ENCODE measurements around the gene GPLD1.
A peak's percentile ranks its signal among the peaks of the same experiment; 100 is the strongest.
"Not testable (repeated sequence)": the region's sequence is repeated elsewhere in the genome, so short reads cannot be mapped to it uniquely, and the experiment has no call there.

GPLD1 gene, protein sequence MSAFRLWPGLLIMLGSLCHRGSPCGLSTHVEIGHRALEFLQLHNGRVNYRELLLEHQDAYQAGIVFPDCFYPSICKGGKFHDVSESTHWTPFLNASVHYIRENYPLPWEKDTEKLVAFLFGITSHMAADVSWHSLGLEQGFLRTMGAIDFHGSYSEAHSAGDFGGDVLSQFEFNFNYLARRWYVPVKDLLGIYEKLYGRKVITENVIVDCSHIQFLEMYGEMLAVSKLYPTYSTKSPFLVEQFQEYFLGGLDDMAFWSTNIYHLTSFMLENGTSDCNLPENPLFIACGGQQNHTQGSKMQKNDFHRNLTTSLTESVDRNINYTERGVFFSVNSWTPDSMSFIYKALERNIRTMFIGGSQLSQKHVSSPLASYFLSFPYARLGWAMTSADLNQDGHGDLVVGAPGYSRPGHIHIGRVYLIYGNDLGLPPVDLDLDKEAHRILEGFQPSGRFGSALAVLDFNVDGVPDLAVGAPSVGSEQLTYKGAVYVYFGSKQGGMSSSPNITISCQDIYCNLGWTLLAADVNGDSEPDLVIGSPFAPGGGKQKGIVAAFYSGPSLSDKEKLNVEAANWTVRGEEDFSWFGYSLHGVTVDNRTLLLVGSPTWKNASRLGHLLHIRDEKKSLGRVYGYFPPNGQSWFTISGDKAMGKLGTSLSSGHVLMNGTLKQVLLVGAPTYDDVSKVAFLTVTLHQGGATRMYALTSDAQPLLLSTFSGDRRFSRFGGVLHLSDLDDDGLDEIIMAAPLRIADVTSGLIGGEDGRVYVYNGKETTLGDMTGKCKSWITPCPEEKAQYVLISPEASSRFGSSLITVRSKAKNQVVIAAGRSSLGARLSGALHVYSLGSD

GRCh38 chr6:24489470-24489869 lies at the start of gene GPLD1:
TSS of gene GPLD1 (minus strand) at chr6:24489578. CDS start at chr6:24489511, 67 bp downstream.
- no peak for DNase-seq

DNA sequence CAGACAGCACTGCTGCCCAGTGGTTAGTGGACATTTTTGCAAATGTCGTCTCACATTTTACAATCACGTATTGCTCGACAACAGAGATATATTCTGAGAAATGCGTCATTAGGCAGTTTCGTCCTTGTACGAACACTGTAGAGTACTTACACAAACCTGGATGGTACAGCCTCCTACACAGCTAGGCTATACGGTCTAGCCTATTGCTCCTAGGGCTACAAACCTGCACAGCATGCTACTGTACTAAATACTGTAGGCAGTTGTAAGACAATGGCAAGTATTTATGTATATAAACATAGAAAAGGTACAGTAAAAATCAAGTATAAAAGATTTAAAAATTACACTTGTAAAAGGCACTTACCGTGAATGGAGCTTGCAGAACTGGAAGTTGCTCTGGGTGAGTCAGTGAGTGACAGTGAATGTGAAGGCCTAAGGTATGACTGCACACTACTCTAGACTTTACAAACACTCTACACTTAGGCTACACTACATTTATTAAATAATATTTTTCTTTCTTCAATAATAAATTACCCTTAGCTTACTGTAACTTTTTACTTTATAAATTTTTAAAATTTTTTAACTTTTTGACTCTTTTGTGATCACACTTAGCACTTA lies 48.5 kb upstream of the GPLD1 start:
- DNase-seq = no peak

DNA sequence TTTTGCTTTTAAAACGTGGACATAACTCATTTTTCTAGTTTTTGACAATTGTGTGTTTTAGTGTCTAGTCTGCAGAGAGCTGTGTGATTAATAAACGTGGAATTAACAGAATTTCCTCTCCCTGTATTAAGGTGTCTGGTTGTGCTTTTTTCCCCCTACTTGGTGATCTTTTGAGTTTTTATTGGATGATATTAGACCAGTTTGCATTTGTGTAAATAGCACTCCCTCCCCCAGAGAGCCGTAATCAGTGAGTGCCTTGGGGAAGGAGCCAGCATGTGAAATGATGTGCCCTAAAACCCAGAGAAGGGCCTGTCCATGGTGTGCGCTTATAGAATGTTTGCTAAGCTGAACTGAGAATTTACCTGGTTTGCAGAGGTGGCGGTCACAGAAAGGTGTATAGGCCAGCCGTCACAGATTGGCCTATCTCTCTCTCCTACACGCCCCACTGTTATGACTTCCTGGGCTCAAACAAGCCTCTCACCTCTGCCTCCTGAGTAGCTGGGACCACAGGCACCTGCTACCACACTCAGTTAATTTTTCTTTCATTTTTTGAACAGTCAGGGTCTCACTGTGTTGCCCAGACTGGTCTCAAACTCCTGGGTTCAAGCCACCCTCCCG lies 47.8 kb upstream of the GPLD1 start:
- no peak for DNase-seq

DNA sequence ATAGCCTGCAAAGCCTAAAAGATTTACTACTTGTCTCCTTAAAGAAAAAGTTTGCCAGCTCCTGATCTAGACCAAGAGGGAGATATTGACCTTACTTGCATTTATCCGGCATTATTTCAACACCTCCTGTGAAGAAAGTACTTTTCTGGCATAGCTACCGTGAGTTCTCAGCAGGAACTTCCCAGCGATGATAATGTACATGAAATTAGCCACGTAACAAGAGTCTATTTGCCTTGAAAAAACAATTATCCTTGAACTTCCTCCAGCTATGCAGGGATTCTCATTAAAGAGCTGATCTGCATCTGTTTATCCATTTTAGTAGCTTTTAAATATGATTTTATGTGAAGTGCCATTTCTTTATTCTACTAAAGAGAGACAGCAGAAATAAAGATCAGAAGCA lies 47.1 kb upstream of the GPLD1 start:
- DNase-seq = no peak

DNA sequence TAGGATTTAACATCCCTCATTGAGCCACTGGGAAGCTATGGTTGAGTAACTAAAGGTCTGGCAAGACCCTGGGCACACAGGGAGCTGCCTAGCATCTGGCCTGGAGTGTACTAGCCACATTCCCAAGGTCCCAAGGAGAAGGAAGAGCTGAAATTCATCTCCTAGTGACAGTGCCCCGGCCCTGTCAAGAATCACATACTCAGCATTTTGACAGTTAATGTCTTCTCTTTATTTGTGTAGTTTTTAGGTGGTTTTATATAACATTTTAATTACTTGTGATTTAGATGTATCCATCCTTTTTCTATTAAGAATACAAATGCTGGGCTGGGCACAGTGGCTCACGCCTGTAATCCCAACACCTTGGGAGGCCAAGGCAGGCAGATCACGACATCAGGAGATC lies 45.8 kb upstream of the GPLD1 start:
- no peak for DNase-seq

DNA sequence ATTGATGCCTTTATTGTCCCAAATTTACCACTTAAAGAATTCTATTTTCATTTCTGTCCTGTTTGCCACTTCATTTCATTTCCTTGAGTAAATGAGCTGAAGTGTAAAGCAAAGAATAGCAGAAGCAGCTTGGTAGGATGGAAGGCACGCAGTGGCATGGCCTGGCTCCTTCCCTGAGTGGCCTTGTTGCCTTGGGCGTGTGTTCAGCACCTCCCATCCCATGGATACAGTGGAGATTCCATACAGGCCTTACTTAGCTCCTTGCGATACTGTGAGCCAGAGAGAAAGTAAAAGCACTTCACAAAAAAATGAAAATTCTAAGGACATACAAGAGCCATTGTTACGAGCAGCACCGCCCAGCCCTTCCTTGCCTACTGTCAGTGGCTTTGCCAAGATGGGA lies 45.0 kb upstream of the GPLD1 start:
- DNase-seq = no peak

DNA sequence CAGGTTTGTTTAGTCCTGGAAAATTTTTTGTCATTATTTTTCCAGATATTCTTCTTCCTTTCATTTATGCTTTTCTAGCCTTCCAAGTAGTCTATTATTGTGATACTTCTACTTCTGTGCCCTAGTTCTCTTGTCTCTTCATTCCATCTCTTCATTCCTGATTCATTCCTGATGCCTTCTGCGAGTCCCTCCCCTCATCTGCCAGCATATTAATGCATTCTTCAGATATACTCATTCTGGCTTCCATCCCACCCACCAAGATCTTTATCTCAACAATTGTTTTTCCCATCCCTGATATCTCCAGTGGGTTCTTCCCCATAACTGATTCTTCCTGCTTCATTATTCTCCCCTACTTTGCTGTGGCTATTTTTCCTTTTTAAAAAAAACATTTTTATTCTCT lies 40.6 kb upstream of the GPLD1 start:
- no peak for DNase-seq

GRCh38 chr6:24524805-24525204 lies 35.4 kb upstream of the GPLD1 start:
- no peak for DNase-seq

DNA sequence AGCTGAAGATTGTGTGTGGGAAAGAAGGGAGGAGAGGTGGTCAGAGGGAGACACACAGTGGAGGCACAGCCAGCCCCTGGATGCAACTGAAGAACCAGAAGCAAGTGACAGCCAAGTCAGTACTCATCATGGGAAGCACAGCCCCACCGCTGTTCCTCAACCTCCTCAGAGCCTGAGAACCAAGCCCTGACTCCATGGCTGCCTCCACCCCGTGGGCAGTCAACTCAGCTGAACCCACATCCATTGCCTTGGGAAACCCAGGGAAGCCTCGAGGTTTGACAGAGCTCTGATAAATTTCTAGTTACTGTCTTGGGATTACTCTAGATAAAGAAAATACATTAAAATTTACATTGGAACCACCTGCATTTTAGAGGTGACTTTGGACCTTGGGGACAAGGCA lies 35.0 kb upstream of the GPLD1 start:
- DNase-seq = no peak

DNA sequence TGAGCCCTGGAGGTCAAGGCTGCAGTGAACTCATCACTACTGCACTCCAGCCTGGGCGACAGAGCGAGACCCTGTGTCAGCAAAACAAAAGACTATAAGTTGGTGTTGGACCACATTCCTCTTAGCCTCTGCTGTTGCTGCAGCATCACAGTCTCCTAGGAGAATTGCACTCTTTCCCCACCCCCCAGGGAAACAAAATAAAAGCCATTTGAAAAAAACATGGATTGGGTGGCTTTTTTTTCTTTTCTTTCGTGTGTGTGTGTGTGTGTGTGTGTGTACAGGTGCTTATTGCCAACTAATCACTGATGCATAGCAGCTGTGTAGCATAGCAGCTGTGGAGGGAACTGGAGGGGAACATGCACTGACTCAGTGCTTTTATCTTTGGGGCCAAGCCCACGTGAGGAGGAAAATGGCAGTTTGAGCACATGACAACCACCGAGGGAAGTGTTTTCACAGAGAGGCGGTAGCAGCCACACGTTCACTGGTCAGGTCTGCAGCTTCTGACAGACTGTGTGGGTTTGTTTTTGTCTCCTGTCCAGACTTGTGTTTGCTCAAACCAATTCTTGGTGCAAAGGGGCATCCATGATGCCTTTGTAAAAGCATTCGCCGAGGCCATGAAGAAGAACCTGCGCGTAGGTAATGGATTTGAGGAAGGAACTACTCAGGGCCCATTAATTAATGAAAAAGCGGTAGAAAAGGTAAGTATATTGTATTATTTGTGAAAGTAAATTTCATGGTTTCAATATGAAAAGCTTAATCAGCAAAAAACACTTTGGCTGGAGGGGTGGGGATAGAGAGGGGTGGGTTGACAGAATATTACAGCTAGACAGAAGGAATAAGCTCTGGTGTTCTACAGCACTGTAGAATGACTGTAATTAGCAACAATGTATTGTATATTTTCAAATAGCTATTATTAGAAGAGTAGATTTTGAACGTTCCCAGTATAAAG lies 33.1 kb upstream of the GPLD1 start:
- DNase-seq = no peak

GRCh38 chr6:24520929-24521546 lies 31.7 kb upstream of the GPLD1 start:
- peak; percentile 41 for DNase-seq

- DNase-seq = no peak
Observed at GRCh38 chr6:24517659-24518543, 28.5 kb upstream of the GPLD1 start.

- DNase-seq = no peak
Observed at GRCh38 chr6:24513602-24514001, 24.2 kb upstream of the GPLD1 start.

- DNase-seq = not testable (repeated sequence)
Observed at GRCh38 chr6:24511976-24512375, 22.6 kb upstream of the GPLD1 start.

DNA sequence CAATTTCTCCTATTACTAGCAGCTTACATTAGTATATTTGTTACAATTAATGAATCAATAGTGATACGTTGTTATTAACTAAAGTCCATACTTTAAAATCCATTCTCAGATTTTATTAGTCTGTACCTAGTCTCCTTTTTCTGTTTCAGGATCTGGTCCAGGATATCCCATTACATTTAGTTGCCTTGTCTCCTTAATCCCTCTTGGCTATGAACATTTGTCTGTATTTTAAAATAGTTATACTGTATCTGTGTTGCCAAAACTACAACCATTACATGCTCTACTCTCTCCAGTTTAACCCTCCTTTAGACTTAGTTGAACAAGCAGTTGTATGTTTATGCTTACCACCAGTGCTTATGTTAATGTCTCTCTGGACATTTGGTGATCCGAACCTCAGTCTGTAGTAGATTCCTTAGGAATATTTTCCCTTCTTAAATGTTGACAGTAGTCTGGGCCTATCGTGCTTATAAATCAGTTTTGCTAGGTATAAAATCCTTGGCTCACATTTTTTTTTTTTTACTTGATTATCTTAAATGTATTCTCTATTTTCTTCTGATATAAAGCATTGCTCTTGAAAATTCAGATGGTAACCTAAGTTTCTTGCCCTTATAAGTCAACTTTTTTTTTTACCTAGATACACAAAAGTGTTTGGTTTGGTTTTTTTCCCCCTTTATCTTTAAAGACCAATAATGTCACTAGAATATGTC lies 17.6 kb upstream of the GPLD1 start:
- DNase-seq = no peak

DNA sequence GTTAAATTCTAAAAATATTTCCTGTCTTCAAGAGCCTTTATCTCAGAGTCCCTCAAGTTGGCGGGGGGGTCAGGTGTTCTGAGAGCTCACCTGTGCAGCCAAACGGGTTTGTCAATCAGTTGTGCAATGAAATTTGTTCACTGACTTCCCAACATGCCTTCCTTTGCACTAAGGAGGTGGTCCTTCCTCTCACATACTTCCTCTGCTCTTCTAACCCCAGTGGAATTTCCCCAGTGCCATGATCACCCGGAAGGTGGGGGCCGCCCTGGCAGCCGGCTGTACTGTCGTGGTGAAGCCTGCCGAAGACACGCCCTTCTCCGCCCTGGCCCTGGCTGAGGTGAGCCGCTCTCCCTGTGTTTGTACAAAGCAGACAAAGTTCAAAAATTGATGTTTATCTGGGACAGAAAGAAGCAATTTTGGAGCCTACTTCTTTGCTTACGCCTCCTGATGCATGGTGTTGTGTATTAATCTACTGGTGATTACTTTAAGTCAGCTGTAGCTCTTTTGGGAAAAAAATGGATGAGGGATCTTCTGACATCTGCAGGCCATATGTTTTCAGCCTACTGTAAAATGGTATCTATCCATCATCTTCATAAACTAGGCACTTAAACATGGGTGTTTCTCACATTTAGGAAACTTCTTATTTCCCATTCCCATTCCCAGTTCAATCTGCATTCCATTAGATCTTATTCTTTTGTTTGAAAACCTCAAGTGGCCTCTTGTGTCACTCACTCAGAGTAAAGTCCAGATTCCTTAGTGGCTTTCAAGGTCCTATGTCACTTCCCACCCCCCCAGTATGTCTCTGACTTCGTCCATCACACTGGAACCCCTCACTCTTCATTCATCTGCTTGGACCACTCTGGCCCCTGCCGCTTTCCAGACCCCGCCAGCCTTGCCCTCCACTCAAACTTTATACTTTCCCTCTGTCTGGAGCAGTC lies 15.5 kb upstream of the GPLD1 start:
- no peak for DNase-seq

- DNase-seq = no peak
Observed at GRCh38 chr6:24504287-24504648, 14.9 kb upstream of the GPLD1 start.

DNA sequence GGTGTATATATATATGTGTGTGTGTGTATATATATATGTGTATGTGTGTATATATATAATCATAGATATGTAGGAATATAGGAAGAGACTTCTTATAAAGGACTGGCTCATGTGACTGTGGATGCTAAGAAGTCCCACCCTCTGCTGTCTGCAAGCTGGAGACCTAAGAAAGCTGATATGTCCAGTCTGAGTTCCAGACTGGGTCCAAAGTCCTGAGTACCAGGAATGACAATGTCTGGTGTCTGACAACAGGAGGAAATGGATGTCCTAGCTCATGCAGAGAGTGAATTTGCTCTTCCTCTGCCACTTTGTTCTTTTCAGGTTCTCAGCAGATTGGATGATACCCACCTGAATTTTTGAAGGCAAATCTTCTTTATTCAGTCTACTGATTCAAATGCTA lies 12.5 kb upstream of the GPLD1 start:
- DNase-seq = no peak

DNA sequence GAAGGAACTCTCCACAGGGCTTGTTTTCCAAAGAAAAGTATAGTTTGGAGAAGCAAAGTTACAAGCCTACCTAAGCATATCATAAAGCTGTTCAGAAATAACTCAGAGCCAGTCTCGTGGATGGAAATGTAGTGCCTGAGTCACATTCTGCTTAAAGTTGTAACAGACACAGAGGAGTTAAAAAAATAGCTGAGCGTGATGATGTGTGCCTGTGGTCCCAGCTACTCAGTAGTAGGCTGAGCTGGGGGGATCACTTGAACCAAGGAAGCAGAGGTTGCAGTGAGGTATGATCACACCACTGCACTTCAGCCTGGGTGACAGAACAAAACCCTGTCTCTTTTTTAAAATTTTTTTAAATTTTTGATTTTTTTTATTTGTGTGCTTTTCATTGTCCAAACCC lies 12.0 kb upstream of the GPLD1 start:
- DNase-seq = no peak
